Tibial nerve (tissue), 4 donors: ENCODE results near the gene ZBED1.

Experiments
- EP300 ChIP-seq, 2 donors: sonication (generic); formaldehyde crosslinking; IDR thresholded peaks; one replicate each; pipeline ENCODE4 v1.6.1; 2017; ENCODE audit warnings: antibody characterized with exemption in 2 of 2, mild to moderate bottlenecking in 1 of 2
- POLR2A ChIP-seq, 2 donors: fragments of 450-650 bp; IDR thresholded peaks; one replicate each; pipeline ENCODE4 v1.6.1; 2017; ENCODE audit warnings: antibody characterized with exemption in 2 of 2, mild to moderate bottlenecking in 2 of 2, moderate library complexity in 2 of 2
- TF ChIP-seq, protein P1 (sequence below), 5 experiments: fragments of 200-600 bp in 3 of 5; fragments of 450-650 bp in 2 of 5; sonication (generic) in 3 of 5; IDR thresholded peaks; one replicate each; pipeline ENCODE4 v1.5.1; 2016 to 2019; ENCODE audit warnings: antibody characterized with exemption in 5 of 5, mild to moderate bottlenecking in 3 of 5, moderate library complexity in 2 of 5

DNA sequence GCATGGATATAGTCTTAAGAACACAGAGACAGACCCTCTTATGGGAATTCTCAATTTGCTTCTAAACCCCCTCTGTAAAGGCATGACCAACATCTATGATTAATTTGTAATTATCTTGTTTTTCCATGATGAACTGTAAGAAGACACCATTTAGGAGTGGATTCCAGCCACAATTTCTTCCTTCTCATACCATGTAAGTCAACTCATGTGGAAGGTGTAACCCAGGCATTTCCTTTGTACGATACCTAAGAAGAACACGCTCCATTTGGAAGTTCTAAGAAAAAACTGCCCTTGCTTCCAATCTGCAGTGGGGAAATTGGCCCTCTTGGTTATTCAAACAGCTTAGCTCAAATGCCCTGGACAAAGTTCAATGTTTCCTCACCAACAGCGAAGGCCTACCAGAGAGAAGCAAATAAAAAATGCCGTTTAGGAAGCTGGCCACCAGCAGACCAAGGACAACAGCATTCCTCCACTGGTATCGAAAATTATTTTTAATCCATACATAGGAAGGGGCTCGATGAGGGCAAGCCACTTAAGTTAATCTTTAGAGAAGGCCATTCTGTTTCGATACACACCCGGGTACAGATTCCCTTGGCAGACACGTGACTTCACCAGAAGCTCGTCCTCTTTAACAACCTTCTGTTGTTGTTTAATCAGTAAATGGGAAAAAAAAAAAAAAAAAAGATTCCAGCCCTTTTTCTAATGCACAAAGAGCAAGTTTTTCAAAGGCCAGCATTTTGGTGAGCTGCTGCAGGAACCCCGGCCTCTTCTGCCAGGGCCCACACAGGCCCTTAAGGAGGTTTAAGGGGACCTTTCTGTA lies 2.6 kb downstream of the ZBED1 start:
- TF ChIP-seq, protein P1, sequence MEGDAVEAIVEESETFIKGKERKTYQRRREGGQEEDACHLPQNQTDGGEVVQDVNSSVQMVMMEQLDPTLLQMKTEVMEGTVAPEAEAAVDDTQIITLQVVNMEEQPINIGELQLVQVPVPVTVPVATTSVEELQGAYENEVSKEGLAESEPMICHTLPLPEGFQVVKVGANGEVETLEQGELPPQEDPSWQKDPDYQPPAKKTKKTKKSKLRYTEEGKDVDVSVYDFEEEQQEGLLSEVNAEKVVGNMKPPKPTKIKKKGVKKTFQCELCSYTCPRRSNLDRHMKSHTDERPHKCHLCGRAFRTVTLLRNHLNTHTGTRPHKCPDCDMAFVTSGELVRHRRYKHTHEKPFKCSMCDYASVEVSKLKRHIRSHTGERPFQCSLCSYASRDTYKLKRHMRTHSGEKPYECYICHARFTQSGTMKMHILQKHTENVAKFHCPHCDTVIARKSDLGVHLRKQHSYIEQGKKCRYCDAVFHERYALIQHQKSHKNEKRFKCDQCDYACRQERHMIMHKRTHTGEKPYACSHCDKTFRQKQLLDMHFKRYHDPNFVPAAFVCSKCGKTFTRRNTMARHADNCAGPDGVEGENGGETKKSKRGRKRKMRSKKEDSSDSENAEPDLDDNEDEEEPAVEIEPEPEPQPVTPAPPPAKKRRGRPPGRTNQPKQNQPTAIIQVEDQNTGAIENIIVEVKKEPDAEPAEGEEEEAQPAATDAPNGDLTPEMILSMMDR (IDR thresholded peaks at IDR 0.05), result no peak
- no peak for TF ChIP-seq POLR2A (IDR thresholded peaks at IDR 0.05)
- peak in 1 of 2 donors; percentile 13 for TF ChIP-seq EP300 (IDR thresholded peaks at IDR 0.05)
